ENCODE data around the gene NLRX1.
A peak's percentile ranks its signal among the peaks of the same experiment; 100 is the strongest.
"Not testable (repeated sequence)": the region's sequence is repeated elsewhere in the genome, so short reads cannot be mapped to it uniquely, and the experiment has no call there.

NLRX1 gene

GRCh38 chr11:119188067-119188466 lies 19.5 kb downstream of the NLRX1 start:
- no peak for DNase-seq

- no peak for DNase-seq
These were observed 20.4 kb downstream of the NLRX1 start for GRCh38 chr11:119188887-119189286.

GRCh38 chr11:119189393-119189792 lies 20.9 kb downstream of the NLRX1 start:
- DNase-seq: no peak

- no peak for DNase-seq
These were observed 22.0 kb downstream of the NLRX1 start for GRCh38 chr11:119190531-119190930.

GRCh38 chr11:119191265-119191664 lies 22.7 kb downstream of the NLRX1 start:
- not testable (repeated sequence) for DNase-seq

- no peak for DNase-seq
These were observed 23.6 kb downstream of the NLRX1 start for GRCh38 chr11:119192111-119192510.

GRCh38 chr11:119193001-119193400 lies 24.5 kb downstream of the NLRX1 start:
- no peak for DNase-seq

- no peak for DNase-seq
These were observed 25.1 kb downstream of the NLRX1 start for GRCh38 chr11:119193626-119194025.

GRCh38 chr11:119194811-119195440 lies 26.4 kb downstream of the NLRX1 start:
- no peak for DNase-seq

GRCh38 chr11:119195680-119196079 lies 27.2 kb downstream of the NLRX1 start:
- DNase-seq: no peak

- DNase-seq: peak; percentile 26
These were observed 28.4 kb downstream of the NLRX1 start for GRCh38 chr11:119196833-119197483.

- DNase-seq: no peak
These were observed 30.4 kb downstream of the NLRX1 start for GRCh38 chr11:119198925-119199324.

GRCh38 chr11:119201236-119201635 lies 32.7 kb downstream of the NLRX1 start:
- not testable (repeated sequence) for DNase-seq

- no peak for DNase-seq
These were observed 34.0 kb downstream of the NLRX1 start for GRCh38 chr11:119202554-119202953.

- no peak for DNase-seq
These were observed 35.5 kb downstream of the NLRX1 start for GRCh38 chr11:119204066-119204465.

GRCh38 chr11:119205080-119205479 lies 36.6 kb downstream of the NLRX1 start:
- no peak for DNase-seq

- peak; percentile 96 for DNase-seq
These were observed 37.3 kb downstream of the NLRX1 start, which contains the start of gene CBL for GRCh38 chr11:119205574-119206510. TSS of gene CBL (plus strand) at chr11:119206339. CDS start at chr11:119206418, 79 bp downstream.

GRCh38 chr11:119206511-119207414 lies 38.2 kb downstream of the NLRX1 start:
- peak; percentile 40 for DNase-seq

- DNase-seq: no peak
These were observed 39.0 kb downstream of the NLRX1 start for GRCh38 chr11:119207415-119207960.

- no peak for DNase-seq
These were observed 40.7 kb downstream of the NLRX1 start for GRCh38 chr11:119209186-119209585.

GRCh38 chr11:119210050-119210449 lies 41.5 kb downstream of the NLRX1 start:
- no peak for DNase-seq

Measured in activated effector memory CD4-positive, alpha-beta T cell treated with Interleukin-2 at 50 U/mL for 16 hours (primary cell).